Adipocyte (in vitro differentiated cells): Measurements from ENCODE around the gene SYCP2.

Experiments
- DNase-seq: peaks from one replicate; pipeline ENCODE4 v3.0.0-alpha.2; 2015; ENCODE audit warnings: low read depth
- H3K27me3 ChIP-seq: replicated peaks from 2 replicates; pipeline ENCODE4 v1.7.0; 2013; ENCODE audit warnings: mild to moderate bottlenecking, low read length, moderate library complexity; ENCODE audit not compliant: control insufficient read depth, insufficient read depth
- H3K36me3 ChIP-seq: 2 replicates; pipeline ENCODE4 v1.7.0; 2013; ENCODE audit warnings: low read length, mild to moderate bottlenecking, moderate library complexity; ENCODE audit not compliant: control insufficient read depth, insufficient read depth, severe bottlenecking
- H3K4me1 ChIP-seq: 2 replicates; pipeline ENCODE4 v1.7.0; 2013; ENCODE audit warnings: mild to moderate bottlenecking, low read length, moderate library complexity; ENCODE audit not compliant: control insufficient read depth, insufficient read depth
- H3K4me3 ChIP-seq: 2 replicates; pipeline ENCODE4 v1.7.0; 2013; ENCODE audit warnings: mild to moderate bottlenecking, low read length, moderate library complexity
- H3K9ac ChIP-seq: 2 replicates; pipeline ENCODE4 v1.7.0; 2013; ENCODE audit warnings: mild to moderate bottlenecking, low read length, moderate library complexity
- H3K9me3 ChIP-seq: 2 replicates; pipeline ENCODE4 v1.7.0; 2013; ENCODE audit warnings: mild to moderate bottlenecking, low read length, moderate library complexity; ENCODE audit not compliant: control insufficient read depth

Gene SYCP2

GRCh38 chr20:59820204-59821041 is 113.0 kb downstream of the SYCP2 start:
- H3K4me1 ChIP-seq = no peaks in the 10 kb centered on the region
- H3K27me3 ChIP-seq = peaks cover 26% of the 10 kb centered on the region
- H3K36me3 ChIP-seq = no peaks in the 10 kb centered on the region
- H3K4me3 ChIP-seq = no peak overlapping the region
- no peak overlapping the region for H3K9ac ChIP-seq
- no peaks in the 10 kb centered on the region for H3K9me3 ChIP-seq
- no peak for DNase-seq

GRCh38 chr20:59819496-59820203 is 113.8 kb downstream of the SYCP2 start:
- Histone ChIP-seq H3K4me1 (no peaks in the 10 kb centered on the region), H3K4me3 (no peak overlapping the region), H3K9me3 (no peaks in the 10 kb centered on the region), H3K36me3 (no peaks in the 10 kb centered on the region), H3K27me3 (peaks cover 32% of the 10 kb centered on the region), H3K9ac (no peak overlapping the region)
- no peak for DNase-seq

- no peak for DNase-seq
- no peak overlapping the region for H3K9ac ChIP-seq
- H3K4me3 ChIP-seq = no peak overlapping the region
- no peaks in the 10 kb centered on the region for H3K9me3 ChIP-seq
- no peaks in the 10 kb centered on the region for H3K4me1 ChIP-seq
- H3K36me3 ChIP-seq = no peaks in the 10 kb centered on the region
- peaks cover 35% of the 10 kb centered on the region for H3K27me3 ChIP-seq
Measured at GRCh38 chr20:59818911-59819310, 114.5 kb downstream of the SYCP2 start.

- Histone ChIP-seq H3K4me3 (no peak overlapping the region), H3K36me3 (no peaks in the 10 kb centered on the region), H3K9ac (no peak overlapping the region), H3K27me3 (peaks cover 32% of the 10 kb centered on the region), H3K4me1 (no peaks in the 10 kb centered on the region), H3K9me3 (no peaks in the 10 kb centered on the region)
- no peak for DNase-seq
Measured at GRCh38 chr20:59817846-59818615, 115.4 kb downstream of the SYCP2 start.

- Histone ChIP-seq H3K9me3 (no peaks in the 10 kb centered on the region), H3K4me1 (no peaks in the 10 kb centered on the region), H3K4me3 (no peak overlapping the region), H3K9ac (no peak overlapping the region), H3K36me3 (no peaks in the 10 kb centered on the region), H3K27me3 (peaks cover 27% of the 10 kb centered on the region)
- DNase-seq = no peak
Measured at GRCh38 chr20:59817406-59817805, 116.0 kb downstream of the SYCP2 start.

GRCh38 chr20:59816146-59816738 is 117.2 kb downstream of the SYCP2 start:
- Histone ChIP-seq H3K4me1 (no peaks in the 10 kb centered on the region), H3K4me3 (no peak overlapping the region), H3K9me3 (no peaks in the 10 kb centered on the region), H3K36me3 (no peaks in the 10 kb centered on the region), H3K27me3 (peaks cover 25% of the 10 kb centered on the region), H3K9ac (no peak overlapping the region)
- no peak for DNase-seq

- no peaks in the 10 kb centered on the region for H3K9me3 ChIP-seq
- no peak for DNase-seq
- H3K9ac ChIP-seq = no peak overlapping the region
- H3K27me3 ChIP-seq = peaks cover 21% of the 10 kb centered on the region
- H3K4me1 ChIP-seq = no peaks in the 10 kb centered on the region
- H3K36me3 ChIP-seq = no peaks in the 10 kb centered on the region
- H3K4me3 ChIP-seq = no peak overlapping the region
Measured at GRCh38 chr20:59814840-59815340, 118.5 kb downstream of the SYCP2 start.

GRCh38 chr20:59813948-59814839 is 119.2 kb downstream of the SYCP2 start:
- no peak for DNase-seq
- Histone ChIP-seq H3K36me3 (no peaks in the 10 kb centered on the region), H3K27me3 (peaks cover 21% of the 10 kb centered on the region), H3K9ac (no peak overlapping the region), H3K4me3 (no peak overlapping the region), H3K9me3 (no peaks in the 10 kb centered on the region), H3K4me1 (no peaks in the 10 kb centered on the region)
